Amniotic stem cell (primary cell): Measurements from ENCODE around the gene SLC37A3.
"Not testable (repeated sequence)": the region's sequence is repeated elsewhere in the genome, so short reads cannot be mapped to it uniquely, and the experiment has no call there.

Experiments used
- DNase-seq: peaks from one replicate; lab custom pipeline; 2025; lab: John Stamatoyannopoulos, UW

SLC37A3 gene

GRCh38 chr7:140397784-140398750 lies at the start of gene SLC37A3:
SLC37A3 (minus strand) TSS chr7:140398530; CDS start chr7:140382526, 16,004 bp downstream.
- DNase-seq, result peak; percentile 28

- no peak for DNase-seq
These were observed 49.5 kb upstream of the SLC37A3 start for GRCh38 chr7:140447841-140448240.

- no peak for DNase-seq
These were observed 48.1 kb upstream of the SLC37A3 start for GRCh38 chr7:140446467-140446866.

GRCh38 chr7:140441519-140441918 lies 43.2 kb upstream of the SLC37A3 start:
- no peak for DNase-seq

GRCh38 chr7:140440593-140440992 lies 42.3 kb upstream of the SLC37A3 start:
- DNase-seq, result no peak

GRCh38 chr7:140439359-140439758 lies 41.0 kb upstream of the SLC37A3 start:
- DNase-seq, result no peak

GRCh38 chr7:140435252-140435895 lies 37.0 kb upstream of the SLC37A3 start:
- DNase-seq, result no peak

GRCh38 chr7:140433396-140433795 lies 35.1 kb upstream of the SLC37A3 start:
- no peak for DNase-seq

GRCh38 chr7:140426130-140426529 lies 27.8 kb upstream of the SLC37A3 start:
- no peak for DNase-seq

GRCh38 chr7:140425718-140426117 lies 27.4 kb upstream of the SLC37A3 start:
- DNase-seq, result no peak

- DNase-seq, result no peak
These were observed 25.2 kb upstream of the SLC37A3 start for GRCh38 chr7:140423501-140423900.

- no peak for DNase-seq
These were observed 23.2 kb upstream of the SLC37A3 start for GRCh38 chr7:140421521-140421920.

GRCh38 chr7:140418653-140419052 lies 20.3 kb upstream of the SLC37A3 start:
- DNase-seq, result no peak

- DNase-seq, result not testable (repeated sequence)
These were observed 19.8 kb upstream of the SLC37A3 start for GRCh38 chr7:140418156-140418472.

- DNase-seq, result no peak
These were observed 19.3 kb upstream of the SLC37A3 start for GRCh38 chr7:140417456-140418155.

GRCh38 chr7:140416560-140416959 lies 18.2 kb upstream of the SLC37A3 start:
- DNase-seq, result no peak

GRCh38 chr7:140415816-140416215 lies 17.5 kb upstream of the SLC37A3 start:
- DNase-seq, result not testable (repeated sequence)

GRCh38 chr7:140415361-140415760 lies 17.0 kb upstream of the SLC37A3 start:
- no peak for DNase-seq

- DNase-seq, result no peak
These were observed 6.3 kb upstream of the SLC37A3 start for GRCh38 chr7:140404565-140405065.

- no peak for DNase-seq
These were observed 5.7 kb upstream of the SLC37A3 start, which contains the start of gene RAB19 for GRCh38 chr7:140403878-140404564. RAB19 (plus strand) TSS chr7:140404058; CDS start chr7:140407647, 3,589 bp downstream.

- DNase-seq, result no peak
These were observed 4.0 kb upstream of the SLC37A3 start for GRCh38 chr7:140402178-140402835.
